NT2/D1 (cell line): Measurements from ENCODE around the gene CDCA4.

ENCODE experiments used
- DNase-seq: peaks from one replicate; pipeline ENCODE4 v3.0.0-alpha.2; 2011; ENCODE audit warnings: low read depth, low spot score
- H3K27me3 ChIP-seq: 2 replicates; pipeline ENCODE4 v1.6.0; 2011; ENCODE audit warnings: mild to moderate bottlenecking; ENCODE audit not compliant: insufficient read length, insufficient read depth
- H3K36me3 ChIP-seq: 2 replicates; pipeline ENCODE4 v1.6.1; 2011; ENCODE audit warnings: mild to moderate bottlenecking, low read length, mixed read lengths; ENCODE audit not compliant: insufficient read depth, insufficient read length
- H3K4me1 ChIP-seq: 2 replicates; pipeline ENCODE4 v1.5.1; 2011; ENCODE audit not compliant: insufficient read depth, insufficient read length
- H3K4me3 ChIP-seq: 2 replicates; pipeline ENCODE4 v1.5.1; 2011; ENCODE audit warnings: low read depth; ENCODE audit not compliant: insufficient read length
- H3K9ac ChIP-seq: 2 replicates; pipeline ENCODE4 v1.6.0; 2011; ENCODE audit warnings: low read depth; ENCODE audit not compliant: insufficient read length
- H3K9me3 ChIP-seq: 2 replicates; pipeline ENCODE4 v1.5.1; 2011; ENCODE audit warnings: mild to moderate bottlenecking, low read length; ENCODE audit not compliant: insufficient read depth
- SUZ12 ChIP-seq: IDR thresholded peaks from 2 replicates; pipeline ENCODE4 v1.6.1; 2011; ENCODE audit not compliant: insufficient read length, insufficient read depth; ENCODE audit errors: extremely low read depth
- YY1 ChIP-seq: IDR thresholded peaks from 2 replicates; pipeline ENCODE4 v1.6.1; 2011; ENCODE audit not compliant: insufficient read length, insufficient read depth
- ZNF274 ChIP-seq: IDR thresholded peaks from 2 replicates; pipeline ENCODE4 v1.6.1; 2011; ENCODE audit warnings: mild to moderate bottlenecking, low read depth, low read length

The CDCA4 gene

DNA sequence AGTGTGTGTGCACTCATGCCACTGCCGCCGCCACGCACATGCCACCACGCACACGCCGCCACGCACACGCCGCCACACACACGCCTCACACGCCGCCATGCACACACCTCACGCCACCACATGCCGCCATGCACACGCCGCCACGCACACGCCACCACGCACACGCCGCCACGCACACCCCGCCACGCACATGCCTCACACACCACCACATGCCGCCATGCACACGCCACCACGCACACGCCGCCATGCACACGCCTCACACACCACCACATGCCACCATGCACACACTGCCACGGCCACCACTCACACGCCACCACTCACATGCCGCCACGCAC lies 29.0 kb downstream of the CDCA4 start:
- no peaks in the 10 kb centered on the region for H3K9me3 ChIP-seq
- TF ChIP-seq SUZ12 = no peak
- TF ChIP-seq YY1 = no peak
- no peak for TF ChIP-seq ZNF274
- no peak for DNase-seq
- peaks cover 66% of the 10 kb centered on the region for H3K36me3 ChIP-seq
- H3K4me1 ChIP-seq = no peaks in the 10 kb centered on the region
- H3K4me3 ChIP-seq = no peak overlapping the region
- H3K27me3 ChIP-seq = no peaks in the 10 kb centered on the region
- H3K9ac ChIP-seq = no peak overlapping the region

DNA sequence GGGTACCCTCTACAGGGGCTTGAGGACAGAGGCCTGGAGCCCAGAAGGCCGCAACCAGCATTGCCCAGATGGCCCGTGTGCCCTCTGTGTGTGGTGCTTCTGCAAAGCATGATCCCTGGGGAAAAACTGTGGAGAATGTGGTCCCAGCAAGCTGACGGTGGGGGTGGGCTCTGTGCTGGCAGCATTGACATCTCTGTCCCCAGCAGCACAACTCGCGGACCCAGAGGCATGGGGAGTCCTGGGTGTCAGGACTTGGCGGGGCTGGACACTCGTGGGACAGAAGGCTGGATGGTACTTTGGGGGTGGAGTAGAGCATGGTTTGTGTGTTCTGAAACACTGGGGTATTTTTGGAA lies 31.0 kb downstream of the CDCA4 start:
- no peak for DNase-seq
- Histone ChIP-seq H3K9me3 (no peaks in the 10 kb centered on the region), H3K36me3 (peaks cover 51% of the 10 kb centered on the region), H3K4me3 (no peak overlapping the region), H3K4me1 (peaks cover 1% of the 10 kb centered on the region), H3K27me3 (no peaks in the 10 kb centered on the region), H3K9ac (no peak overlapping the region)
- no peak for TF ChIP-seq YY1
- no peak for TF ChIP-seq SUZ12
- no peak for TF ChIP-seq ZNF274

DNA sequence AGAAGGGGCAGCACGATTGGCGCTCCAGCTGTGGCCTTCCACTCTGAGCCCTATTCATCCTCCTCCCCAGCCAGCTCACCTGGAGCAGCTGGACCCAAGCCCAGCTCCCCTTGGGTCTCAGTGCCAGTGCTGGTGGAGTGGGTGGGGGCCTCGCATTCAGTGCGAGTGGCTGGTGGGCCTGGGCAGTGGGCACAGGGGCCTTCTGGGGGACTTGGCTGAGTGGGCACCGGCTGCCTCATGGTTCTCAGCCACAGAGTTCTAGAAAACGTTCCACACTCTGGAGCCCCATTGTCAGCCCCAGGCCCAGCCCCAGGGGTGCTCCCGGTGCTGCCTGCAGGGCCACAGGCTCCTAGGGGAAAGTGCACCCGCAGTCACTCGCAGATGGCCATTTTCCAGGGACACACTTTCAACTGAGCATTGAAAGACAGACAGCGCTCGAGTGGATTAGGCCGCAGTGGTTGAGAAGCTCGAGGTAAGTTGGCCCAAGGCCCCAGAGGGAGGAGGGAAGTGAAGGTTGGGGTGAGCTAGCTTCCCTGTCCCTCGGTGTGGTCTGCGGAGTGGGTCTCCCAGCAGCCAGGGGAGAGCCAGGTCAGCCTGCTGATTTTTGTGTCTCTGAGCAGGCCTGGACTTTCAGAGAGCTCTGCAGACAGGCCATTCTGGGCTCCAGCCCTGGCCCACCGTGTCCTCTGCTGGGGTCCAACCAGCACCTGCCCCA lies 31.5 kb downstream of the CDCA4 start:
- H3K4me1 ChIP-seq = peaks cover 7% of the 10 kb centered on the region
- H3K4me3 ChIP-seq = no peak overlapping the region
- H3K9ac ChIP-seq = no peak overlapping the region
- no peaks in the 10 kb centered on the region for H3K9me3 ChIP-seq
- H3K27me3 ChIP-seq = no peaks in the 10 kb centered on the region
- DNase-seq = no peak
- TF ChIP-seq YY1 (no peak), ZNF274 (no peak), SUZ12 (no peak)
- H3K36me3 ChIP-seq = peaks cover 49% of the 10 kb centered on the region

DNA sequence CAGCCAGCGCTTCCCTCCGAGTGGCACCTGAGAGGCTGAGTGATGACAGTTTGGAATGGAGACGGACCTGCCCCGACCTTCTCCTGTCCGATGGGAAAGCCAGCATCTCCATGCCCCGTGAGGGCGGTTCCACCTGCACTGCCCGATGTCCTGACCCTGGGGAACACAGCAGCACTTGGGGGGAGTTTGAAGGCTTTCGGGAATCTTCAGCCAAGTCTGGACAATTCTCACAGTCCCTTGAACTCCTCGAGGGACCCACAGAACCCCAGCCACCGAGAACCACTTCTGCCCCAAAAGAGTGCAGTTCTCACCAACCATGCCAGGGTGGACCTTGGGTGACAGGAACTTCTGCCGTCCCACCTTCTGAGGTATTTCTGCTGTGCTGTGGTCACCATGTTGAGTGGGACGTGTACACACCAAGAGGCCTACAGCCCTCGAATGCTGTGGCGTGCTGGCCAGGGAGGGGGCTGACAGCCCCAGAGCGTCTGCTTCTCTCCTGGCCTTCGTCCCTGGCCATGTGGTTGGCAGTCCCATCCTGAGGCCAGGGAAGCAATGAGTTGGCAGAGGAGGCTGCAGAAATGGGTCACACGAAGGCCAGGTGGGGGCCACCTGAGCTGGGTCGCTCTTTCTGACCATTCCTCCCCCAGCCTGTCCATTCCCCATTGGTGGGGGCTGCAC lies 34.3 kb downstream of the CDCA4 start:
- no peak for DNase-seq
- Histone ChIP-seq H3K9ac (peak overlapping the region; percentile 83), H3K36me3 (peaks cover 22% of the 10 kb centered on the region), H3K4me3 (peak overlapping the region; percentile 71), H3K4me1 (peaks cover 9% of the 10 kb centered on the region), H3K9me3 (no peaks in the 10 kb centered on the region), H3K27me3 (no peaks in the 10 kb centered on the region)
- TF ChIP-seq SUZ12 (no peak), ZNF274 (no peak), YY1 (no peak)

DNA sequence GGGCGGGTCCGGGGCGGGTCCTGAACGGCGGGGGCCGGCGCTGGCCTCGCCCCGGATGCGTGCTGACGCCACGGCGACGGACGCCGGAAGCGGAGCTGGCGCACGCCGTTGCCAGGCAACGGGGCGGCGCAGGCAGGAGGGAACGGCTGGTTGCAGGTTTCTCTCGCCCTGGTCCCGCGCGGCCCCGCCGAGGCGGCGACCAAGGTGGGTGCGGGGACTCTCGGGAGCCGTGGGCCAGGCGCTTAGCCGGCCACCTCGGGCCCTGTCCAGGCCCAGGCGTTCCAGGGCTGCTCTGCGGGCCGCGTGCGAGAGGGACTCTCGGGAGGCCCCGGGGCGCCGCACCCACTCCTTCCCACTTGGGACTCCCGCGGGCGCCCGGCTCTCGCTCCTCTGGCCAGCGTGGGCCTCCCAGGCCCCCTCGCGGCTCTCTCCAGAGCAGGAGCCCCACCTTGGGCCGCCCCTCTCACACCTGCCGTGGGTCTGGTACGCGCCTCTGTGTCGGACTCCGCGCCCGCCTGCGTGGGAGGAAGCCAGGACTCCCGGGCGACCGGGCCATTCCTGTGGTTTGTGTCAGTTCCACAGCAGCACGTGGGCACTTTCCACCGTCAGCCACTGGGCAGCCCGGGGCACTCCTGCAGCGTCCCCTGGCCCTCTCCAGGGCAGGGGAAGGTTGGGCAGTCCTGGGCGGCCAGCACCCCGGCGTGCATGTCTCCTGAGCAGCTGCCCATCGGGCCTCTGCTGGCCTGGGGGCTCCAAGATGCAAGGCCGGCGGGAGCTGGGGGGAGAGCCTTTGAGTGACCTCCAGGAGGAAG lies 35.0 kb downstream of the CDCA4 start, which contains the start of gene CLBA1:
CLBA1 (plus strand) TSS at position 114 of the 812 bp plus-strand sequence; CDS start at position 758, 644 bp downstream.
- no peaks in the 10 kb centered on the region for H3K9me3 ChIP-seq
- DNase-seq = peak; percentile 67
- no peak for TF ChIP-seq ZNF274
- TF ChIP-seq YY1 = no peak
- no peak for TF ChIP-seq SUZ12
- peak within 1 kb of the TSS; percentile 83 for H3K9ac ChIP-seq
- H3K27me3 ChIP-seq = no peaks in the 10 kb centered on the region
- peaks cover 9% of the 10 kb centered on the region for H3K4me1 ChIP-seq
- peak within 1 kb of the TSS; percentile 71 for H3K4me3 ChIP-seq
- peaks cover 18% of the 10 kb centered on the region for H3K36me3 ChIP-seq

DNA sequence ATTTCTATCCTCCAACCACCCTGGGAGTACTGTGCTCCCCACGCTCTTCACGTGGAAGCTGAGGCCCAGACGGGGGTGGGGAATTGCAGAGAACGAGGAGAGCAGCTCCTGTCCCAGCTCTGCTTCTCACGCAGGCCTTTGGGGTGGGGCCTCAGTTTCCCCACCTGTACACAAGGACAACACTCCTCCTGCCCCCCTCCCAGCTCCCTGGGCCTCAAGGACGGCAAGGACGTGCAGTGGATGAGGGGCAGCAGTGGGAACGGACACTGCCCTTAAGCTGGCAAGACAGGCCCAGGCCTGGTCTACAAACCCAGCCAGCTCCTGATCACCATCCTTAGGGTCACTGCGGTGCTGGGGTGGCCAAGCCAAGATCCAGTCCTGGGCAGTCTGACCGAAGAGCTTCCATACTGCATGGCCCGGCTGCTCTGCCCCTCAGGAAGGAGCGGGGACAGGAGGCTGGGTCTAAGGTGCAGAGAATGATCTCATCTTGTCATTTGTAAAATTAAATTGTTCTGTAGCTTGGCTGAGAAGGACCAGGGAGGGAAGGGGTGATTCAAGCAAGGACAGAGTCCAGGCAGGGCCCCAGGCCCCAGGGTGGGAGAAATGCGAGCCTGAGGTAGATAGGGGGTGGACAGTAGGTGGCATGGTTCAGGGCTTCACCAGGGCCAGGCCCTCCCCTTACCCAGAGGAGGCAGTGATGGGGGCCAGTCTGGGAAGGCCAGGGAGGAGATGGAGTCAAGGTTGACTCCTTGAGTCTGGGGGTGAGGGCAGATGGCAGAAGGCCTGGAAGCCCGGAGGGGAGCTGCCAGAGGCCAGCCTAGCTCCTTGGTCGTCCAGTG lies 36.6 kb downstream of the CDCA4 start:
- peaks cover 8% of the 10 kb centered on the region for H3K36me3 ChIP-seq
- TF ChIP-seq YY1 (no peak), SUZ12 (no peak), ZNF274 (no peak)
- H3K9ac ChIP-seq = no peak overlapping the region
- H3K4me1 ChIP-seq = peaks cover 10% of the 10 kb centered on the region
- peaks cover 16% of the 10 kb centered on the region for H3K27me3 ChIP-seq
- no peaks in the 10 kb centered on the region for H3K9me3 ChIP-seq
- H3K4me3 ChIP-seq = no peak overlapping the region
- DNase-seq = no peak
